NCI-H1694 (cell line): Measurements from ENCODE around the gene MYL12A.

Experiments used
- DNase-seq: peaks from one replicate; lab custom pipeline; 2025; lab: John Stamatoyannopoulos, UW

Gene MYL12A

DNA sequence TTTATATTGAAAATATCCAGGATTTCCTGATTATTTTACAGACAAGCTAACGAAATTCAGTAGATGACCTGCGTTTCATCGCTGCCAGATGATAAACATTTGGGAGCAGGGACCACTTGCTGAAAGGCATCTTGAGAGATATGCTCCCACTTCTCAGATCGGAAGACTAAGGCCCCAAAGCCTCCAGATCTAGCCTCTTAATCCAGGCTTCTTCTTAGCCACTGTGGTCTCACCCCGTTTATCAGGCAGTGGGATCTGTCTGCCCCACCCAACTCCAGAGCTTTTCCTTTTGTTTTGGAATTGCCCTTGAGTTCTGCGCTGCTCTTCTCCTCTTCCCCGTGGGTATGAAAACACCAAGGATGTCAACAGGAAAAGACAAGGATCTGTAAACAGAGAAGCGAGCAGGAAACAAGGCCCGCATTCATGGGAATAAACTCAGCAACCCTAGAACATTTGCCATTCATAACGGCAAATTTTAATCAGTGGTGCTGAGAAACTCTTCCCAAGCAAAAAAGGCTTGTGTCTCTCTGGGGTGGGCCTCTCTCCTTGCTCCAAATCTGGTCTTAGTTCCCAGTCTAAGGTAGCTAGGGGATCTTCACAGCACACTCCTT is 35.8 kb downstream of the MYL12A start:
- no peak for DNase-seq

DNA sequence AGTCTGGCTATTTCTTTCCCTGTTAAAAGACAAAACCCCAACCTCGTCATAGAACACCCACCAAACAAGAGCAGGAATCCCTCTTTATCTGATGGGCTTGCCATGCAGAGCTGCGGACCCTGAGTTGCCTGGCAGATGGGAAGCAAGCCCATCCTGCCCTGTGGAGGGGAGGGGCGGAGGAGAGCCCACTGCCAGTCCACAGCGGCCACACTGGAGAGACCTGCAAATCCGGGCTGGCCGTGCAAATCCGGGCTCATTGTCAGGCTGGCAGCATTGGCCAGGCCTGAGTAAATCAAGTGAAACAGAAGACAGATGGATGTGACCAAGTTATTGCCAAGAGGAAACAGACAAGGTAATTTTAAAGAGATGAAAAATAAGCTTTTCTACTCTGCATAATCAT is 36.3 kb downstream of the MYL12A start:
- no peak for DNase-seq

DNA sequence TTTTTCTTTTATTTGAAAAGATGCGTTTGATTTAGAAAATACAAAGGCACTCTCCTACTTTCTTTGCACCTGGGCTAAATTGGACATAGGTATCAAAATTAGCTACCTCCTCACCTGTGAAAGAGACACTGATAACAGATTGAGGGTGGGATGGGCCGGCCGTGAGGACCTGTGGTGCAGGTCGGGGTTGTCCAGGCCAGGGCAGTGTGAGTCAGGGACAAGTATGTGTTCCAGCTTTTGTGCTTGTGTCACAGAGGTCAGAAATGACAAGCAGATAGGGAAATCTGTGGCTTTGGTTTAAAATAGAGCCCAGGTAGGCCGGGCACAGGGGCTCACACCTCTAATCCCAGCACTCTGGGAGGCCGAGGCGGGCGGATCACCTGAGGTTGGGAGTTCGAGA is 36.9 kb downstream of the MYL12A start:
- DNase-seq: no peak

DNA sequence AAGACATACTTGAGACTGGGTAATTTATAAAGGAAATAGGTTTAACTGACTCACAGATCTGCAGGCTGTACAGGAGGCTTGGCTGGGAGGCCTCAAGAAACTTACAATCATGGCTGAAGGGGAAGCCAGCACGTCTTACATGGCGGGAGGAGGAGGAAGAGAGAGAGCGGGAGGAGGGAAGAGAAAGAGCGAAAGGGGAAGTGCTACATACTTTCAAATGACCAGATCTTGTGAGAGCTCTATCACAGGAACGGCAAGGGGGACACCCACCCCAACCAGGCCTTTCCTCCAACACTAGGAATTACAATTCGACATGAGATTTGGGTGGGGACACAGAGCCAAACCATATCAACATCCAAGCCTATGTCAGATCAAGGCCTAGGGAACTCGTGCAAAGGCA is 38.6 kb downstream of the MYL12A start:
- DNase-seq: no peak

DNA sequence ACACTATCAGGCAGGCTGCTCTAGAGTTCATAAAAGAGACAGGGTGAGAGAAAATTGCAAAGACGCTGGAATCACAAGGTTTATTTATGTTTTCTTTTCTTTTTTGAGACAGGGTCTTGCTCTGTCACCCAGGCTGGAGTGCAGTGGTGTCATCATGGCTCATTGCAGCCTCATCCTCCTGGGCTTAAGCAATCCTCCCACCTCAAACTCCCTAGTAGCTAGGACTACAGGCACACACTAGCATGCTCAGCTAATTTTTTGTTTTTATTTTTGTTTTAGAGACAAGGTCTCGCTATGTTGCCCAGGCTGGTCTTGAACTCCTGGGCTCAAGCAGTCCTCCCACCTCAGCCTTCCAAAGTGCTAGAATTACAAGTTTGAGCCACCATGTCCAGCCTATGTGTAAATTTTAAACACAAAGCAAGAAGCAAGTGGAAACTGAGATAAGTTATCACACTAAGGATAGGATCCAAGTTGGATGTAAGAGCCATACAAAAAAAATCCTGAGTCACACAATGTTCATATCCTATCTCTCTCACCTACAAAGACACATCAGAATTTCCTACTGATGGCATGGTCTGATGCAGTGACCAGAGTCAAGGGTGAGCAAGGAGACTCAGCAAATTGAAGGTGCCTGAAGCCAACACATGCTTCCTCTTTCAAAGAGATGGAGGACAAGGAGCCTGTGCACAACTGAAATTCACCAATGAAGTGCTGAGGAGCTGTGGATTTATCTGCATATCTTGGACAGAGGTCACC is 45.8 kb downstream of the MYL12A start:
- no peak for DNase-seq

DNA sequence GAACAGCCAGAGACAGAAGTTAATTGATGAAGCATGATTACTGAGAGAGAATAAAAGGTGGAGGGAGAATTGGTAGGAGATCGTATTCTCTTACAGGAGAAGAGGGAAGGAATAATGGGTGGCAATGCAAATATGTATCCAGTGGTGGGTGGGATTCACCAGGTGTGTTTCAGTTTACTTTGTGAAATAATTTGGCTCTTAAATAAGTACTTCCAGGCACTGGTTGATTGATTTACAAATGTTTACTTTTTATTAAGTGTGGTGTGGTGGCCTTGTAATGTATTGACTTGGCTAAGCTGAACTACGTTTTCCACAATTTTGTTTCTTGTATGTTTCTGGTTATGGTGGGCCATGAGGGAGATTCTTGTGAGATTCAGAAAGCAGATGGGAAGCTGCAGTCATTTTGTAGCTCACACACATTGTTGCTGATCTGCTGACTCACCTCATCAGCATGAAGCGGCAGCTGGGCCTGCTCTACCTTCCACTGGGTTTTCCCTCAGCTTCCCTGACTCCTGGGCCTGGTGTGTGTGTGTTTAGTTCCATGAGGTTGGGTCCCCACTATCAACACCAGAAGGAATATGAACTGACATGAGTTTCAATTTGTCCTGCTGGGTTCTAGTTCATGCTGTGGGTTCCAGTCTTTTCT is 47.0 kb downstream of the MYL12A start:
- DNase-seq: no peak

DNA sequence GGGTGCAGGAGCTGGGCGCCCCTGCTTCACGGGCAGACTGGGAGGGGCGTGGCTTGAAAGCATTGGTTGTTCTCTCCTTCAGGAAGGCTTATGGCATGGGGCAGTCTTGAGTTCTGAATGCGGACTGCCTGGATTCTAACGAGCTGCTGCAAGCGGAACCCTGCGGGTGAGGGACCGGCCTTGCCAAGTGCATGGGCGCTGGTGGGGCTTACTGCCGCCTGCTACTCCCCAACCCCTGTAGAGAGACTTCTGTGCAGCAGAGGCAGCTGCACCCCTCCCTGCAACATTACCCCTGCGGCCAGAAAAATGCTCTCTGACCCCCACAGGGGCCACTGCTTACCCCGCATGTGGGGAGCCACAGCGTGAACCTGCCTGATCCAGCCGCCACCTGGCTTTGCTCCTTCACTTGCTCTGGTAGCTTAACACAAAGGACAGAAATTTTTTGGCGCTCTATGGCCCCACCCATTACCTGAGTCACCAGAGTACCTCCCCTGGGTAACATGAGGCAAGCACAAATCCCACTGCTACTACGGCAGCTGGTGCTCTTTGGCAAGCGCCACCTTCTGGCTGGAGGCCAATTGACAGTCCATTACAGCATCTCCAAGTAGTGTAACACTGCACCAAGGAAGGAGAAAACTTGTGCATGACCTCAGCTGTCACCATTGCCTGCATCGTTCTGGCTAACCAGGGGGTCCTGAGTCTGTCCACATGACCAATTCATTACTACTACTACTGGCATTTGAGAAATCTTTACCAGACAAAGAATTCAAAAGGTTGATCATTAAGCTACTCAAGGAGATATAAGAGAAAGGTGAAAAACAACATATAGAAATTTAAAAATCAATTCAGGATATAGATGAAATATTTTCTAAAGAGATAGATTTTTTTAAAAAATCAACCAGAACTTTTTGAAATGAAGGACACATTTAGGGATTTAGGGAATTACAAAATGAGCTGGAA is 49.7 kb downstream of the MYL12A start:
- peak; percentile 88 for DNase-seq

DNA sequence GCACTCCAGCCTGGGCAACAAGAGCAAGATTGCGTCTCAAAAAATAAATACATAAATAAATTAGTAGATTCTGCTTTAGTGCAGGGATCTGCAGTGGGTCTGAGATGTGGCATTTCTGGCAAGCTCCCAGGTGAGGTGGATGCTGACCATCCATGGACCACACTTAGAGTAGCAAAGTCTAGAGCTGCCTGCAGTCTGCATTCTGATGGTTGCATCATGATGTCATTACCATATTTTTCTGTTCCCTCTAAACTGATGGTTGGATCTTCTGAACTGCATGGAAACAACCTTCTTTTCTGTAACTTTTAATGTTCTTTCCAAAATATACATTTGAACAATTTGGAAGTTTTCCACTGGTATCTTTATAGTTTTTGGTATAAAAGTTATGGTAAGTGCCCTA is 57.2 kb downstream of the MYL12A start:
- DNase-seq: no peak

DNA sequence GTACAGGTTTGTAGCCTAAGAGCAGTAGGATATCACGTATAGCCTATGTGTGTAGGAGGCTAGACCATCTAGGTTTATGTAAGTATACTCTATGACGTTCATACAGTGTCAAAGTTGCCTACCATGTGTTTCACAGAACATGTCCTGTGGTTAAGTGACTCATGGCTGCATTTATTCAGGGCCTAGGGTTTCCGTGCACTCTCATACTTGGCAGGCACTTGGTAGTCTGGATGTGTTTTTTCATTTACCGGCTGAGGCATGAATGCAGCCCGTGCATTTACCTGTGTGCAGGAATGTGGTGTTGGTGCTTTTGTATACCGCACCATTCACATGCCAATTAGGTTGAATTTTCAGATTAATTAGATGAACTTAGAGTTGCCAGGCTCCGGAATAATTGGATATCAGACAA is 57.8 kb downstream of the MYL12A start:
- no peak for DNase-seq
